Epithelial cell of esophagus (primary cell): ENCODE data around the gene TAF1B.
"Not testable (repeated sequence)": the region's sequence is repeated elsewhere in the genome, so short reads cannot be mapped to it uniquely, and the experiment has no call there.

Experiments used
- DNase-seq: peaks from one replicate; pipeline ENCODE4 v3.0.0; 2010; ENCODE audit warnings: low read depth
- H3K4me3 ChIP-seq: 2 replicates; pipeline ENCODE4 v1.5.1; 2011; ENCODE audit warnings: mild to moderate bottlenecking, low read length, control low read depth
- CTCF ChIP-seq: IDR thresholded peaks from 2 replicates; pipeline ENCODE4 v1.5.1; 2011; ENCODE audit warnings: low read depth, mild to moderate bottlenecking, low read length, control low read depth, inconsistent platforms; ENCODE audit not compliant: insufficient read depth; ENCODE audit errors: missing control alignments

The TAF1B gene

GRCh38 chr2:9831670-9832069 is 11.6 kb upstream of the TAF1B start:
- no peak for TF ChIP-seq CTCF
- no peak for DNase-seq
- no peak overlapping the region for H3K4me3 ChIP-seq

- TF ChIP-seq CTCF = no peak
- H3K4me3 ChIP-seq = no peak overlapping the region
- peak; percentile 79 for DNase-seq
Measured at GRCh38 chr2:9832586-9832985, 10.7 kb upstream of the TAF1B start.

- H3K4me3 ChIP-seq, DNase-seq: not testable (repeated sequence)
Measured at GRCh38 chr2:9835068-9835467, 8.2 kb upstream of the TAF1B start.

GRCh38 chr2:9836074-9836473 is 7.2 kb upstream of the TAF1B start:
- no peak for TF ChIP-seq CTCF
- H3K4me3 ChIP-seq = no peak overlapping the region
- no peak for DNase-seq

- TF ChIP-seq CTCF = no peak
- H3K4me3 ChIP-seq = no peak overlapping the region
- DNase-seq = no peak
Measured at GRCh38 chr2:9836517-9836916, 6.8 kb upstream of the TAF1B start.

GRCh38 chr2:9837451-9837850 is 5.8 kb upstream of the TAF1B start:
- H3K4me3 ChIP-seq = no peak overlapping the region
- DNase-seq = peak; percentile 46
- no peak for TF ChIP-seq CTCF

GRCh38 chr2:9838391-9838790 is 4.9 kb upstream of the TAF1B start:
- TF ChIP-seq CTCF = no peak
- DNase-seq = no peak
- H3K4me3 ChIP-seq = no peak overlapping the region
